ENCODE data around the gene DBH.

Gene DBH

GRCh38 chr9:133685653-133686609 is 49.8 kb downstream of the DBH start:
- DNase-seq, result no peak

- no peak for DNase-seq
Observed at GRCh38 chr9:133686642-133687575, 50.7 kb downstream of the DBH start.

- DNase-seq, result no peak
Observed at GRCh38 chr9:133687856-133688761, 51.9 kb downstream of the DBH start.

GRCh38 chr9:133689151-133689763 is 53.1 kb downstream of the DBH start:
- no peak for DNase-seq

- no peak for DNase-seq
Observed at GRCh38 chr9:133690081-133690561, 54.0 kb downstream of the DBH start.

GRCh38 chr9:133691191-133691590 is 55.0 kb downstream of the DBH start:
- no peak for DNase-seq

GRCh38 chr9:133691626-133692363 is 55.6 kb downstream of the DBH start:
- no peak for DNase-seq

GRCh38 chr9:133692364-133692985 is 56.3 kb downstream of the DBH start:
- DNase-seq, result no peak

- DNase-seq, result no peak
Observed at GRCh38 chr9:133693116-133693515, 57.0 kb downstream of the DBH start.

- DNase-seq, result no peak
Observed at GRCh38 chr9:133693703-133694529, 57.8 kb downstream of the DBH start.

- DNase-seq, result no peak
Observed at GRCh38 chr9:133694686-133695085, 58.5 kb downstream of the DBH start.

GRCh38 chr9:133696071-133696472 is 59.9 kb downstream of the DBH start:
- DNase-seq, result no peak

- no peak for DNase-seq
Observed at GRCh38 chr9:133699546-133699945, 63.4 kb downstream of the DBH start.

- no peak for DNase-seq
Observed at GRCh38 chr9:133700819-133701320, 64.7 kb downstream of the DBH start.

GRCh38 chr9:133701321-133701980 is 65.3 kb downstream of the DBH start:
- DNase-seq, result peak; percentile 42

GRCh38 chr9:133701981-133702797 is 66.0 kb downstream of the DBH start:
- DNase-seq, result peak; percentile 66

- DNase-seq, result no peak
Observed at GRCh38 chr9:133702798-133703590, 66.8 kb downstream of the DBH start.
